Mesendoderm (in vitro differentiated cells): ENCODE results near the gene SRRD. TPM values are rescaled to one million over a fixed set of nuclear protein-coding genes. Genes with fewer than 3 reads are reported as not detected.
"Not testable (repeated sequence)": the region's sequence is repeated elsewhere in the genome, so short reads cannot be mapped to it uniquely, and the experiment has no call there.

Source experiments
- DNase-seq: peaks from one replicate; pipeline ENCODE4 v3.0.0; 2013
- H2AK5ac ChIP-seq: 2 replicates; pipeline ENCODE4 v1.6.1; 2013; ENCODE audit warnings: low read length, inconsistent platforms
- H2BK120ac ChIP-seq: 2 replicates; pipeline ENCODE4 v1.6.1; 2013; ENCODE audit warnings: low read depth, mild to moderate bottlenecking, low read length, moderate library complexity, mixed read lengths
- H2BK15ac ChIP-seq: replicated peaks from 2 replicates; pipeline ENCODE4 v1.6.1; 2013; ENCODE audit warnings: low read depth, mild to moderate bottlenecking, moderate library complexity
- H2BK5ac ChIP-seq: 2 replicates; pipeline ENCODE4 v1.6.1; 2013; ENCODE audit warnings: low read length, inconsistent platforms
- H3K18ac ChIP-seq: 2 replicates; pipeline ENCODE4 v1.6.1; 2013; ENCODE audit warnings: mild to moderate bottlenecking, low read length, mixed read lengths
- H3K23ac ChIP-seq: one replicate; pipeline ENCODE4 v1.6.1; 2013; ENCODE audit warnings: low read length
- H3K27ac ChIP-seq: 2 replicates; pipeline ENCODE4 v1.5.1; 2013; ENCODE audit warnings: low read depth, mild to moderate bottlenecking, inconsistent platforms, low read length, moderate library complexity
- H3K27me3 ChIP-seq: 2 replicates; pipeline ENCODE4 v1.6.1; 2013; ENCODE audit warnings: low read length, control low read depth, mild to moderate bottlenecking, inconsistent platforms; ENCODE audit not compliant: insufficient read depth, poor library complexity
- H3K36me3 ChIP-seq: 2 replicates; pipeline ENCODE4 v1.6.1; 2013; ENCODE audit warnings: low read length, inconsistent platforms; ENCODE audit not compliant: control insufficient read depth, insufficient read depth
- H3K4ac ChIP-seq: one replicate; pipeline ENCODE4 v1.6.1; 2013; ENCODE audit warnings: low read depth, mild to moderate bottlenecking, low read length, moderate library complexity
- H3K4me1 ChIP-seq: 2 replicates; pipeline ENCODE4 v1.6.1; 2013; ENCODE audit warnings: low read depth, low read length, inconsistent platforms; ENCODE audit not compliant: control insufficient read depth
- H3K4me2 ChIP-seq: 2 replicates; pipeline ENCODE4 v1.6.1; 2013; ENCODE audit warnings: low read length
- H3K4me3 ChIP-seq: 2 replicates; pipeline ENCODE4 v1.5.1; 2013; ENCODE audit warnings: mild to moderate bottlenecking, low read length
- H3K56ac ChIP-seq: one replicate; pipeline ENCODE4 v1.6.1; 2013; ENCODE audit warnings: low read length
- H3K79me1 ChIP-seq: 2 replicates; pipeline ENCODE4 v1.6.1; 2013; ENCODE audit warnings: low read length, inconsistent platforms
- H3K79me2 ChIP-seq: 2 replicates; pipeline ENCODE4 v1.6.1; 2013; ENCODE audit warnings: mild to moderate bottlenecking, low read length; ENCODE audit not compliant: control insufficient read depth, insufficient read depth
- H3K9ac ChIP-seq: 2 replicates; pipeline ENCODE4 v1.6.1; 2013; ENCODE audit warnings: low read length, inconsistent platforms
- H4K5ac ChIP-seq: one replicate; pipeline ENCODE4 v1.6.1; 2013; ENCODE audit warnings: low read length
- H4K8ac ChIP-seq: one replicate; pipeline ENCODE4 v1.6.1; 2013; ENCODE audit warnings: low read depth, mild to moderate bottlenecking, control low read depth, low read length, moderate library complexity
- WGBS: extraction: QIAGEN DNeasy Blood & Tissue Kit; methylation state at CpG from one replicate; pipeline ENCODE4 v1.1.7; 2013; ENCODE audit warnings: low lambda C conversion rate, missing lambda C conversion rate; ENCODE audit not compliant: insufficient coverage; ENCODE audit errors: extremely low coverage; 5-methylcytosine and 5-hydroxymethylcytosine counted together
- polyA plus RNA-seq, 2 experiments: library from polyadenylated mRNA; stranded (reverse); fragments of 200-250 nt; gene quantifications; one replicate each; pipeline ENCODE4 v1.2.3, GENCODE V29; 2013

The SRRD gene
- polyA plus RNA-seq (2013, experiment 1 of 2), result 17.7 TPM
- 18.1 TPM for polyA plus RNA-seq (2013, experiment 2 of 2)

- Histone ChIP-seq H3K4ac (peak within 1 kb of the TSS; percentile 63), H3K4me3 (peak within 1 kb of the TSS; percentile 95), H3K4me2 (peak within 1 kb of the TSS; percentile 67), H3K79me1 (peaks cover 20% of the 10 kb centered on the region), H4K5ac (peak within 1 kb of the TSS; percentile 21), H4K8ac (peak within 1 kb of the TSS; percentile 99), H3K56ac (peak within 1 kb of the TSS; percentile 96), H2BK5ac (peak within 1 kb of the TSS; percentile 62), H2BK120ac (no peak within 1 kb of the TSS), H3K27me3 (no peaks in the 10 kb centered on the region), H3K79me2 (peaks cover 16% of the 10 kb centered on the region), H3K9ac (peak within 1 kb of the TSS; percentile 98), H2AK5ac (no peak within 1 kb of the TSS), H3K23ac (peak within 1 kb of the TSS; percentile 16), H3K36me3 (peaks cover 4% of the 10 kb centered on the region), H3K27ac (peak within 1 kb of the TSS; percentile 97), H3K4me1 (peaks cover 4% of the 10 kb centered on the region), H3K18ac (peak within 1 kb of the TSS; percentile 77), H2BK15ac (no peak within 1 kb of the TSS)
- peak; percentile 96 for DNase-seq
- WGBS, result no CpG with 5 or more reads among the region's 85 CpGs
Observed at GRCh38 chr22:26483439-26484359, at the start of gene SRRD, which contains the start of gene HPS4. TSS of gene SRRD (plus strand) at chr22:26483877. CDS start at chr22:26483891, 14 bp downstream. TSS of gene HPS4 (minus strand) at chr22:26483783. CDS start at chr22:26481762, 2,021 bp downstream.

DNA sequence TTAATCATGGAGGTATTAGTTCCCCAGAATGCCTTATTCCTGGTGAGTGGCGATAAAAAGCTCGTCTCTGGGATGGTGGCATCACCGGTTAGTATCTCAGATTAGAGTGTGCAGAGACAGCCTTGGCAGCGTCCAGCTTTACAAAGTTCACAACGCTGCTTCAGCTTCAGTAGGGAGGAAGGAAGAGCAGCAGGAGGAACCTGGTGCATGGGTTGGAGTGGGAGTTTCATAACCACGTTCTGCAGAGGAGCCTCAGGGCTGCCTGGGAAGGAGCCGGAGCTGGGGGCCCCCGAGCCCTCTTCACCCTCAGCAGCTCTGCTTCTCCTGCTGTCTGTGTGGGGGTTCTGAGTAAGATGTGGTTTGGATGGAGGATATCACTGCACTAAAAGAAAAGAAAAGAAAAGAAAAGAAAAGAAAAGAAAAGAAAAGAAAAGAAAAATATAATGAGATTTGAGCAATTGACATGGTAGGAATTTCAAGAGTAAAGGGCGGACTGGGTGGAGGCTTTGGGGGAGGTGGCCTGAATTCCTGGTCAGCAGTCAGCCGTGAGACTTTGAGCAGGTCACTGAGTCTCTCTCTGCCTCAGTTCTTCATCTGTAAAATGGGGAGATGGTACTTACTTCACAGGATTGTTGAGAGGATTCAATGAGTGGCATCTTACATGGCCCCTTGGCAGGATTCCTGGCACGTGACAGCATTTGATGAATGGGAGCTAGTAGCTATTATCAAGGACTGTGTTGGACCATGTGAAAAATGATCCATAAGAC, 48.2 kb upstream of the SRRD start:
- no peak overlapping the region for H3K4ac ChIP-seq
- no peak overlapping the region for H3K23ac ChIP-seq
- no peak overlapping the region for H4K5ac ChIP-seq
- H3K56ac ChIP-seq, result no peak overlapping the region
- no peaks in the 10 kb centered on the region for H3K36me3 ChIP-seq
- no peaks in the 10 kb centered on the region for H3K27me3 ChIP-seq
- H3K4me2 ChIP-seq, result no peak overlapping the region
- no peak overlapping the region for H3K27ac ChIP-seq
- H3K4me3 ChIP-seq, result no peak overlapping the region
- H2BK5ac ChIP-seq, result no peak overlapping the region
- H3K18ac ChIP-seq, result no peak overlapping the region
- no peaks in the 10 kb centered on the region for H3K79me1 ChIP-seq
- H2BK15ac ChIP-seq, result no peak overlapping the region
- no CpG with 5 or more reads among the region's 11 CpGs for WGBS
- no peak overlapping the region for H2AK5ac ChIP-seq
- H4K8ac ChIP-seq, result no peak overlapping the region
- no peaks in the 10 kb centered on the region for H3K4me1 ChIP-seq
- H3K79me2 ChIP-seq, result no peaks in the 10 kb centered on the region
- DNase-seq, result no peak
- no peak overlapping the region for H2BK120ac ChIP-seq
- no peak overlapping the region for H3K9ac ChIP-seq

- no peak overlapping the region for H3K23ac ChIP-seq
- DNase-seq, result no peak
- no peak overlapping the region for H2BK5ac ChIP-seq
- no peaks in the 10 kb centered on the region for H3K27me3 ChIP-seq
- no peak overlapping the region for H3K56ac ChIP-seq
- no CpG with 5 or more reads among the region's 11 CpGs for WGBS
- H2BK120ac ChIP-seq, result no peak overlapping the region
- H3K4ac ChIP-seq, result no peak overlapping the region
- H3K4me1 ChIP-seq, result no peaks in the 10 kb centered on the region
- no peaks in the 10 kb centered on the region for H3K36me3 ChIP-seq
- H4K8ac ChIP-seq, result no peak overlapping the region
- H4K5ac ChIP-seq, result no peak overlapping the region
- H2BK15ac ChIP-seq, result no peak overlapping the region
- no peak overlapping the region for H3K9ac ChIP-seq
- H3K4me2 ChIP-seq, result no peak overlapping the region
- H3K4me3 ChIP-seq, result no peak overlapping the region
- no peaks in the 10 kb centered on the region for H3K79me2 ChIP-seq
- H2AK5ac ChIP-seq, result no peak overlapping the region
- H3K79me1 ChIP-seq, result no peaks in the 10 kb centered on the region
- H3K18ac ChIP-seq, result no peak overlapping the region
- no peak overlapping the region for H3K27ac ChIP-seq
Observed at GRCh38 chr22:26436903-26437515, 46.7 kb upstream of the SRRD start.

DNA sequence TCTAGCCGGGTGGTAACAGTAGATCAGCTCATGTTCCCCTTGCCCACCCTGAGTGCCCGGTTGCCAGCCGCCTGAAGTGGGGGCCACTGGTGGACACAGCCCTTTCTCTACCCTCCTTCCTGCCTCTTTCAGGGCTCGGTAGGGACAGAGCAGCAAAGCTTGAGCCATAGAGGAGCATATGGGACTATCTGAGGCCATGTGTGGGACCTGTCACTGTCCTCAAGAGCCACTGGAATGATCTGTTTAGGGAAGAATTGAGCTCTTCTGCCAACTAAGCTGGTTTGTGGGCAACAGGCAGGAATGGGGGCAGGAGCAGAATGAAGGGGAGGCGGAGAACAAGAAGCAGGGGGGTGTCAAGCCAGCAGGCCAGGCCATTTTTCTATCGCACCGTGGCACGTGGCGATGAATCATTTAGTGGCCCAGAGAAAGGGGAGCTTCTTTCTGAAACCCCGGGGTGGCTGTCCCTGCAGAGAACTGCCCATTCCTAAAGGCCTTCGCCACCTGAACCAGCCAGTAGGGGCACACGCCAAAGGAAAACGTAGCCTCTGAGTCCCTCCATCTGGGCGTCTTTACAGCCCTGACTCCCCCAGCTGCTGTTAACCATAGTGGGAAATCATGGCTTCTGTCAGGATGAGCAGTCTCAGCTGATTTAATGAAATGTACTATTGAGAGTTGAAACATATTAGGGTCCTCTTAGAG, 45.8 kb upstream of the SRRD start:
- Histone ChIP-seq H3K4me1 (no peaks in the 10 kb centered on the region), H3K27ac (no peak overlapping the region), H3K23ac (no peak overlapping the region), H2BK15ac (no peak overlapping the region), H3K36me3 (no peaks in the 10 kb centered on the region), H3K27me3 (no peaks in the 10 kb centered on the region), H3K4me3 (no peak overlapping the region), H3K9ac (no peak overlapping the region), H4K5ac (no peak overlapping the region), H2BK120ac (no peak overlapping the region), H3K79me1 (no peaks in the 10 kb centered on the region), H3K79me2 (no peaks in the 10 kb centered on the region), H2BK5ac (no peak overlapping the region), H3K56ac (no peak overlapping the region), H4K8ac (no peak overlapping the region), H3K4me2 (no peak overlapping the region), H3K18ac (no peak overlapping the region), H3K4ac (no peak overlapping the region), H2AK5ac (no peak overlapping the region)
- DNase-seq, result no peak
- WGBS, result no CpG with 5 or more reads among the region's 14 CpGs

GRCh38 chr22:26438776-26439175, 44.9 kb upstream of the SRRD start:
- H2AK5ac ChIP-seq, H4K5ac ChIP-seq, H3K27me3 ChIP-seq, H3K36me3 ChIP-seq, H3K79me2 ChIP-seq, H3K4me2 ChIP-seq, H3K56ac ChIP-seq, H3K27ac ChIP-seq, H3K23ac ChIP-seq, H3K9ac ChIP-seq, H3K4me3 ChIP-seq, H2BK5ac ChIP-seq, H4K8ac ChIP-seq, H3K79me1 ChIP-seq, H2BK120ac ChIP-seq, H3K4ac ChIP-seq, H3K4me1 ChIP-seq, H2BK15ac ChIP-seq, DNase-seq, H3K18ac ChIP-seq: not testable (repeated sequence)
- no CpG with 5 or more reads among the region's 3 CpGs for WGBS
